Measurements from ENCODE around the gene UGT2B7. TPM values are rescaled to one million over a fixed set of nuclear protein-coding genes. Genes with fewer than 3 reads are reported as not detected.

The UGT2B7 gene
- total and polyA plus RNA-seq, 2 of the 13 experiments (the other 11 are each of a cell fraction or from before 2014, with no cell fraction given) = 26.8 to 41.8 TPM

DNA sequence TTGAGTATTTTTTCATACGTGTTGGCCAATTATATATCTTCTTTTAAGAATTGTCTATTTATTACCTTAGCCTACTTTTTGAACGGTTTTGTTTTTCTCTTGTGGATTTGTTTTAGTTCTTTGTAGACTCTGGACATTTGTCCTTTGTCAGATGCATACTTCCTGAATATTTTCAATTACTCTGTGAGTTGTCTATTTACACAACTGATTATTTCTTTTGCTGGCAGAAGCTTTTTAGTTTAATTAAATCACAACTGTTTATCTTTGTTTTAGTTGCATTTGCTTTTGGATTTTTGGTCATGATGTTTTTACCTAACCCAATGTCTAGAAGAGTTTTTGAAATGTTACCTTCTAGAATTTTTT, 19.6 kb downstream of the UGT2B7 start:
- no peaks in the 10 kb centered on the region for H3K36me3 ChIP-seq (replicated peaks in 1 of 2; ENCODE audit: control insufficient read depth in 1 of 2, insufficient read depth in 2 of 2, low read length in 2 of 2)
- in situ Hi-C loops (cut with HindIII; ENCODE audit: extremely low pct_ligation_motif_present, low pct_unique_long_range_greater_than_20kb) (no loop called here), intact Hi-C loops (cut with micrococcal nuclease; ENCODE audit: unreplicated experiment) (no loop called here)
- no peaks in the 10 kb centered on the region for H3K27me3 ChIP-seq (ENCODE audit: control insufficient read depth in 1 of 2, insufficient read depth in 2 of 2, low read length in 2 of 2)
- WGBS (ENCODE audit: low lambda C conversion rate) = 46% methylated on average over 2 of the region's 2 CpGs
- no peaks in the 10 kb centered on the region for H3K79me2 ChIP-seq (ENCODE audit: insufficient read depth, low read length)
- no peak overlapping the region for H3K9ac ChIP-seq (ENCODE audit: insufficient read depth, low read depth, low read length)
- CTCF ChIA-PET (ENCODE audit: low intra/inter-chr PET ratio, low total read pairs) = no interaction called here
- peak; percentile 44; the same call in 1 of the 3 replicates for ATAC-seq
- peak; percentile 18 for DNase-seq (ENCODE audit: low spot score)
- H3K4me2 ChIP-seq (ENCODE audit: low read depth, low read length) = peak overlapping the region; percentile 2; the same call in 1 of the 2 replicates
- peaks cover 22% of the 10 kb centered on the region for H3K4me1 ChIP-seq (ENCODE audit: insufficient read depth, low read length)
- no peaks in the 10 kb centered on the region for H3K9me3 ChIP-seq (ENCODE audit: low read length)
- no peak for FAIRE-seq
- no TSS peak for BruUV-seq (replicated peaks)
- H2AFZ ChIP-seq (ENCODE audit: low read length) = no peak overlapping the region
- no peaks in the 10 kb centered on the region for H4K20me1 ChIP-seq (ENCODE audit: insufficient read depth, low read length)
- H3K4me3 ChIP-seq (replicated peaks in 1 of 3; ENCODE audit: insufficient read depth in 1 of 3, low read depth in 2 of 3, low read length in 3 of 3) = no peak overlapping the region
- POLR2A ChIA-PET = no interaction called here
- H3K27ac ChIP-seq (ENCODE audit: extremely low read length, insufficient read depth, low read length) = peak overlapping the region; percentile 56
- no peak for TF ChIP-seq ZBTB42 (CRISPR knock-in tag; IDR thresholded peaks at IDR 0.05)
- TF ChIP-seq ZFP41 (CRISPR knock-in tag; IDR thresholded peaks at IDR 0.05; ENCODE audit: borderline replicate concordance) = no peak
- TF ChIP-seq CBX2 (IDR thresholded peaks at IDR 0.05; ENCODE audit: low read depth, low read length) = no peak
- no peak for TF ChIP-seq CBX2 (CRISPR knock-in tag; IDR thresholded peaks at IDR 0.05; ENCODE audit: low read depth)
- TF ChIP-seq ZNF558 (CRISPR knock-in tag; IDR thresholded peaks at IDR 0.05; ENCODE audit: borderline replicate concordance) = no peak
- no peak for TF ChIP-seq SIX1 (CRISPR knock-in tag; IDR thresholded peaks at IDR 0.05; ENCODE audit: borderline replicate concordance)
- no peak for TF ChIP-seq FOXP1 (IDR thresholded peaks at IDR 0.05)
- peak; percentile 52; the same call in 1 of the 2 replicates for TF ChIP-seq FOXP1 (CRISPR knock-in tag; IDR thresholded peaks at IDR 0.05)
- no peak for TF ChIP-seq RARA (CRISPR knock-in tag; IDR thresholded peaks at IDR 0.05)
- peak; percentile 61; the same call in 1 of the 2 replicates for TF ChIP-seq NFIC (IDR thresholded peaks at IDR 0.05; ENCODE audit: low read length)
- TF ChIP-seq, protein P1, sequence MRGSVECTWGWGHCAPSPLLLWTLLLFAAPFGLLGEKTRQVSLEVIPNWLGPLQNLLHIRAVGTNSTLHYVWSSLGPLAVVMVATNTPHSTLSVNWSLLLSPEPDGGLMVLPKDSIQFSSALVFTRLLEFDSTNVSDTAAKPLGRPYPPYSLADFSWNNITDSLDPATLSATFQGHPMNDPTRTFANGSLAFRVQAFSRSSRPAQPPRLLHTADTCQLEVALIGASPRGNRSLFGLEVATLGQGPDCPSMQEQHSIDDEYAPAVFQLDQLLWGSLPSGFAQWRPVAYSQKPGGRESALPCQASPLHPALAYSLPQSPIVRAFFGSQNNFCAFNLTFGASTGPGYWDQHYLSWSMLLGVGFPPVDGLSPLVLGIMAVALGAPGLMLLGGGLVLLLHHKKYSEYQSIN (CRISPR knock-in tag; IDR thresholded peaks at IDR 0.05; ENCODE audit: borderline replicate concordance) = no peak
- no peak for TF ChIP-seq TOE1 (CRISPR knock-in tag; IDR thresholded peaks at IDR 0.05)
- TF ChIP-seq FOXA1 (IDR thresholded peaks at IDR 0.05) = no peak
- TF ChIP-seq FOXA1 (CRISPR knock-in tag; IDR thresholded peaks at IDR 0.05) = no peak
- no peak for TF ChIP-seq NFE2L1 (CRISPR knock-in tag; IDR thresholded peaks at IDR 0.05; ENCODE audit: borderline replicate concordance)
- no peak for TF ChIP-seq KLF12 (CRISPR knock-in tag; IDR thresholded peaks at IDR 0.05; ENCODE audit: borderline replicate concordance)
- no peak for TF ChIP-seq KLF9 (CRISPR knock-in tag; IDR thresholded peaks at IDR 0.05; ENCODE audit: low read depth)
- TF ChIP-seq, protein P2, sequence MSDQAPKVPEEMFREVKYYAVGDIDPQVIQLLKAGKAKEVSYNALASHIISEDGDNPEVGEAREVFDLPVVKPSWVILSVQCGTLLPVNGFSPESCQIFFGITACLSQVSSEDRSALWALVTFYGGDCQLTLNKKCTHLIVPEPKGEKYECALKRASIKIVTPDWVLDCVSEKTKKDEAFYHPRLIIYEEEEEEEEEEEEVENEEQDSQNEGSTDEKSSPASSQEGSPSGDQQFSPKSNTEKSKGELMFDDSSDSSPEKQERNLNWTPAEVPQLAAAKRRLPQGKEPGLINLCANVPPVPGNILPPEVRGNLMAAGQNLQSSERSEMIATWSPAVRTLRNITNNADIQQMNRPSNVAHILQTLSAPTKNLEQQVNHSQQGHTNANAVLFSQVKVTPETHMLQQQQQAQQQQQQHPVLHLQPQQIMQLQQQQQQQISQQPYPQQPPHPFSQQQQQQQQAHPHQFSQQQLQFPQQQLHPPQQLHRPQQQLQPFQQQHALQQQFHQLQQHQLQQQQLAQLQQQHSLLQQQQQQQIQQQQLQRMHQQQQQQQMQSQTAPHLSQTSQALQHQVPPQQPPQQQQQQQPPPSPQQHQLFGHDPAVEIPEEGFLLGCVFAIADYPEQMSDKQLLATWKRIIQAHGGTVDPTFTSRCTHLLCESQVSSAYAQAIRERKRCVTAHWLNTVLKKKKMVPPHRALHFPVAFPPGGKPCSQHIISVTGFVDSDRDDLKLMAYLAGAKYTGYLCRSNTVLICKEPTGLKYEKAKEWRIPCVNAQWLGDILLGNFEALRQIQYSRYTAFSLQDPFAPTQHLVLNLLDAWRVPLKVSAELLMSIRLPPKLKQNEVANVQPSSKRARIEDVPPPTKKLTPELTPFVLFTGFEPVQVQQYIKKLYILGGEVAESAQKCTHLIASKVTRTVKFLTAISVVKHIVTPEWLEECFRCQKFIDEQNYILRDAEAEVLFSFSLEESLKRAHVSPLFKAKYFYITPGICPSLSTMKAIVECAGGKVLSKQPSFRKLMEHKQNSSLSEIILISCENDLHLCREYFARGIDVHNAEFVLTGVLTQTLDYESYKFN (CRISPR knock-in tag; conservative IDR thresholded peaks at IDR 0.05) = peak; percentile 43; the same call in 1 of the 2 replicates
- TF ChIP-seq NR2F6 (IDR thresholded peaks at IDR 0.05) = no peak
- TF ChIP-seq NR2F6 (CRISPR knock-in tag; IDR thresholded peaks at IDR 0.05) = no peak
- TF ChIP-seq ZFP37 (CRISPR knock-in tag; IDR thresholded peaks at IDR 0.05; ENCODE audit: borderline replicate concordance) = no peak
- no peak for TF ChIP-seq HMG20B (CRISPR knock-in tag; conservative IDR thresholded peaks at IDR 0.05)
- no peak for TF ChIP-seq ZNF468 (CRISPR knock-in tag; IDR thresholded peaks at IDR 0.05)
- no peak for TF ChIP-seq SALL1 (CRISPR knock-in tag; IDR thresholded peaks at IDR 0.05)
- TF ChIP-seq MED1 (CRISPR knock-in tag; IDR thresholded peaks at IDR 0.05) = 0 out of 2 replicates have a peak, but pooled peaks have one; percentile 23
